ENCODE data around the gene PROM1. TPM values are rescaled to one million over a fixed set of nuclear protein-coding genes. Genes with fewer than 3 reads are reported as not detected.
A peak's percentile ranks its signal among the peaks of the same experiment; 100 is the strongest.

Gene PROM1, protein sequence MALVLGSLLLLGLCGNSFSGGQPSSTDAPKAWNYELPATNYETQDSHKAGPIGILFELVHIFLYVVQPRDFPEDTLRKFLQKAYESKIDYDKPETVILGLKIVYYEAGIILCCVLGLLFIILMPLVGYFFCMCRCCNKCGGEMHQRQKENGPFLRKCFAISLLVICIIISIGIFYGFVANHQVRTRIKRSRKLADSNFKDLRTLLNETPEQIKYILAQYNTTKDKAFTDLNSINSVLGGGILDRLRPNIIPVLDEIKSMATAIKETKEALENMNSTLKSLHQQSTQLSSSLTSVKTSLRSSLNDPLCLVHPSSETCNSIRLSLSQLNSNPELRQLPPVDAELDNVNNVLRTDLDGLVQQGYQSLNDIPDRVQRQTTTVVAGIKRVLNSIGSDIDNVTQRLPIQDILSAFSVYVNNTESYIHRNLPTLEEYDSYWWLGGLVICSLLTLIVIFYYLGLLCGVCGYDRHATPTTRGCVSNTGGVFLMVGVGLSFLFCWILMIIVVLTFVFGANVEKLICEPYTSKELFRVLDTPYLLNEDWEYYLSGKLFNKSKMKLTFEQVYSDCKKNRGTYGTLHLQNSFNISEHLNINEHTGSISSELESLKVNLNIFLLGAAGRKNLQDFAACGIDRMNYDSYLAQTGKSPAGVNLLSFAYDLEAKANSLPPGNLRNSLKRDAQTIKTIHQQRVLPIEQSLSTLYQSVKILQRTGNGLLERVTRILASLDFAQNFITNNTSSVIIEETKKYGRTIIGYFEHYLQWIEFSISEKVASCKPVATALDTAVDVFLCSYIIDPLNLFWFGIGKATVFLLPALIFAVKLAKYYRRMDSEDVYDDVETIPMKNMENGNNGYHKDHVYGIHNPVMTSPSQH
- total RNA-seq (2014; rRNA removed; shearing (Covaris generic)) (not detected in 2 replicates), total RNA-seq (2022) (not detected in 2 replicates), Bru-seq, nascent RNA (percentile 5 among the genes with signal in this experiment), BruChase-seq, experiment 1, labeled RNA remaining after a 6-hour chase (percentile 1 among the genes with signal in this experiment), BruChase-seq, experiment 2, labeled RNA remaining after a 2-hour chase (percentile 3 among the genes with signal in this experiment)
- long read RNA-seq, result 0 reads

DNA sequence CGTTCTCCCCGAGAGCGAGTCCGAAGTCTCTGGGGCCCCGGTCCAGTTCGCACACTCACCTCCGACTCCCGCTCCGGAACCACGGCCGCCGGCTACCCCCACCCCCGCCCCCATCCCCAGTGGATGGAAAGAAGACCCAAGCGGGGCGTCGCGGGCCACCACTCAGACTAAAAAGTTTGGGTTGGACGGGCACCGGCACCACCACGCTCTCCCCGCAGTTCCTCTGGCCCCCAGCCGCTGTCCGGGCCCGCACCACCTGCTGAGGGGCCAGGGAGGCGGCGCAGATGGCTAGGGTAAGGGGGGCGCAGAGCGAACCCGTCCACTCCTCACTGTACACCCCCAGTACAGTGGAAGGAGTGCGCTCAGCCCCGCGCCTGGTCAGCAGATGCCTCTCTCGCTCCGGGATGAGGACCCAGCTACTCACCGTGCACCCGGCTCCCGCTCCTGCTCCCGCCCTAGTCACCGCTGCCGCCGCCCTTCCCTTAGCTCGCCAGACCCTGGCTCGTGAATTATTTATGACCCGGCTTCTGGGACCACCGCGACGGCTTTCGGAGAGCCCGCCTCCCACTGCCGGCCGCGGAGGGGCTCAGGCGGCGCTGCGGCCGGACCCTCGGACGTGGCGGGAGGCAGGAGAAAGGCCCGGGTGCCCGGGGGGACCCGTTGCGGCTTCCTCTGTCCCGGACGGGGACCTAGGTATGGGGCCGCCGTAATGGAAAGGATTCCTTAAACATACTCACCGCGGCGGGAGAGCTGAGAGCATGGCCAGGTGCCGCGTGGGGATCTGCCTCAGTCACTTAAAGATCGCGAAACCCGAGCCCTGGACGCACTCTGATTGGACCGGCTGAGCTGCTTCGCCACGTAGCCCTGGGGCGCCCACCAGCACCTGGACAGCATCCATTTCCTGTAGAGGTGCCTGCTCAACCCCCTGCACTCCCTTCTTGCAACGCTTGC lies at the start of gene PROM1:
Gene PROM1, minus strand, starts transcription at position 783 of the 951 bp plus-strand sequence. CDS start 8,117 bp downstream, outside the sequence.
- no peak within 1 kb of the TSS for H3K4me2 ChIP-seq (ENCODE audit: low read length)
- no peak for DNase-seq (ENCODE audit: low spot score)
- no TSS peak for BruUV-seq (replicated peaks)
- ChIA-PET CTCF (ENCODE audit: unreplicated experiment) (no interaction called here), POLR2A (no interaction called here)
- no peaks in the 10 kb centered on the region for H3K9me3 ChIP-seq (ENCODE audit: low read length)
- intact Hi-C loops (cut with micrococcal nuclease; ENCODE audit: unreplicated experiment), result no loop called here
- no peak within 1 kb of the TSS for H2AFZ ChIP-seq (ENCODE audit: low read length)
- no peaks in the 10 kb centered on the region for H3K4me1 ChIP-seq (ENCODE audit: insufficient read depth, low read length, poor library complexity, severe bottlenecking)
- H3K27ac ChIP-seq (ENCODE audit: low read depth, low read length, poor library complexity, severe bottlenecking), result no peak within 1 kb of the TSS
- no peaks in the 10 kb centered on the region for H3K79me2 ChIP-seq (ENCODE audit: insufficient read depth, low read depth, low read length)
- no peaks in the 10 kb centered on the region for H4K20me1 ChIP-seq (ENCODE audit: insufficient read depth, low read length)
- H3K4me3 ChIP-seq (ENCODE audit: low read depth, low read length, poor library complexity, severe bottlenecking), result no peak within 1 kb of the TSS
- no peaks in the 10 kb centered on the region for H3K36me3 ChIP-seq (ENCODE audit: insufficient read depth, low read length)
- H3K9me2 ChIP-seq (ENCODE audit: insufficient read depth, low read length), result no peaks in the 10 kb centered on the region
- TF ChIP-seq EZH2phosphoT487 (IDR thresholded peaks at IDR 0.05; ENCODE audit: borderline replicate concordance, low read depth, low read length), result no peak
- TF ChIP-seq CTCF (conservative IDR thresholded peaks at IDR 0.05; ENCODE audit: low read length), result no peak

- TF ChIP-seq CTCF (conservative IDR thresholded peaks at IDR 0.05; ENCODE audit: low read length) (no peak), EZH2phosphoT487 (IDR thresholded peaks at IDR 0.05; ENCODE audit: borderline replicate concordance, low read depth, low read length) (no peak)
- no peaks in the 10 kb centered on the region for H3K36me3 ChIP-seq (ENCODE audit: insufficient read depth, low read length)
- H3K9me3 ChIP-seq (ENCODE audit: low read length), result no peaks in the 10 kb centered on the region
- POLR2A ChIA-PET, result no interaction called here
- no peaks in the 10 kb centered on the region for H3K79me2 ChIP-seq (ENCODE audit: insufficient read depth, low read depth, low read length)
- CTCF ChIA-PET (ENCODE audit: unreplicated experiment), result no interaction called here
- intact Hi-C loops (cut with micrococcal nuclease; ENCODE audit: unreplicated experiment), result no loop called here
- H3K4me3 ChIP-seq (ENCODE audit: low read depth, low read length, poor library complexity, severe bottlenecking), result no peak overlapping the region
- no peaks in the 10 kb centered on the region for H3K9me2 ChIP-seq (ENCODE audit: insufficient read depth, low read length)
- H4K20me1 ChIP-seq (ENCODE audit: insufficient read depth, low read length), result no peaks in the 10 kb centered on the region
- no TSS peak for BruUV-seq (replicated peaks)
- DNase-seq (ENCODE audit: low spot score), result no peak
- H3K4me2 ChIP-seq (ENCODE audit: low read length), result no peak overlapping the region
- H3K4me1 ChIP-seq (ENCODE audit: insufficient read depth, low read length, poor library complexity, severe bottlenecking), result no peaks in the 10 kb centered on the region
- H3K27ac ChIP-seq (ENCODE audit: low read depth, low read length, poor library complexity, severe bottlenecking), result no peak overlapping the region
- no peak overlapping the region for H2AFZ ChIP-seq (ENCODE audit: low read length)
Measured at GRCh38 chr4:16133406-16133805, 49.6 kb upstream of the PROM1 start.

All from OCI-LY7 (cell line).